Progenitor cell of endocrine pancreas (in vitro differentiated cells): Measurements from ENCODE around the gene HOXB8. TPM values are rescaled to one million over a fixed set of nuclear protein-coding genes. Genes with fewer than 3 reads are reported as not detected.

Experiments
- DNase-seq: peaks from one replicate; pipeline ENCODE4 v3.0.0; 2021; ENCODE audit warnings: low spot score; ENCODE audit not compliant: unreplicated experiment
- H3K27ac Mint-ChIP-seq: 2 replicates; pipeline ENCODE4 v1.8.0; 2021; ENCODE audit warnings: mild to moderate bottlenecking, moderate library complexity, mixed read lengths
- H3K27me3 Mint-ChIP-seq: 2 replicates; pipeline ENCODE4 v1.8.0; 2021; ENCODE audit warnings: mixed read lengths
- H3K36me3 Mint-ChIP-seq: 2 replicates; pipeline ENCODE4 v1.8.0; 2022; ENCODE audit warnings: mixed read lengths; ENCODE audit not compliant: insufficient read depth
- H3K4me1 Mint-ChIP-seq: 2 replicates; pipeline ENCODE4 v1.8.0; 2021; ENCODE audit warnings: low read depth, mixed read lengths
- H3K4me3 Mint-ChIP-seq: 2 replicates; pipeline ENCODE4 v1.8.0; 2021; ENCODE audit warnings: low read depth, mild to moderate bottlenecking, moderate library complexity, mixed read lengths
- H3K9me3 Mint-ChIP-seq: 2 replicates; pipeline ENCODE4 v1.8.0; 2021; ENCODE audit warnings: low read depth, mixed read lengths
- total RNA-seq: library from RNA; stranded (reverse); gene quantifications from 2 replicates; pipeline ENCODE4 v1.2.1, GENCODE V29; 2021
- TF ChIP-seq, protein P1 (sequence below): fragments of 200-600 bp; sonication (generic); IDR thresholded peaks from one replicate; pipeline ENCODE4 v1.5.0; 2021; ENCODE audit warnings: antibody characterized with exemption, mild to moderate bottlenecking; ENCODE audit not compliant: unreplicated experiment

The HOXB8 gene
- total RNA-seq, 1 donor from 2014 or later = 1.1 TPM

DNA sequence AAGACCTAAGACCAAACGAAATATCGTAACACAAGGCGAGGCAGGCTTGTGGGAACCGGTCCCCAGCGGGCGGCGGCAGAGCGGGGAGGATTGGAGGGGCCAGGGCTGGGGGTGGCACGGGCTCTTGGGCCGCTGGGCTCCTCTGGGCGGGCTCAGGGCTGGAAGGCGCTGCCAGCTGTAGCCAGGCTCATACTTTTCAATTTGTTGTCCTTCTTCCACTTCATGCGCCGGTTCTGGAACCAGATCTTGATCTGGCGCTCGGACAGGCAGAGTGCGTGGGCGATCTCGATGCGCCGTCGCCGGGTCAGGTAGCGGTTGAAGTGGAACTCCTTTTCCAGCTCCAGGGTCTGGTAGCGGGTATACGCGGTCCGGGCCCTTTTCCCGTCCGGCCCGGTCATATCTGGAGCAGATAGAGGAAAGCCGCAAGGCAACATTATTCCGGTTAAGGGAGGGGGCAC, 23.0 kb downstream of the HOXB8 start:
- Mint-ChIP-seq H3K36me3 (peaks cover 1% of the 10 kb centered on the region), H3K9me3 (no peaks in the 10 kb centered on the region), H3K4me3 (peak overlapping the region; percentile 45), H3K27me3 (peaks cover 99% of the 10 kb centered on the region), H3K4me1 (peaks cover 2% of the 10 kb centered on the region), H3K27ac (no peak overlapping the region)
- no peak for DNase-seq
- TF ChIP-seq, protein P1, sequence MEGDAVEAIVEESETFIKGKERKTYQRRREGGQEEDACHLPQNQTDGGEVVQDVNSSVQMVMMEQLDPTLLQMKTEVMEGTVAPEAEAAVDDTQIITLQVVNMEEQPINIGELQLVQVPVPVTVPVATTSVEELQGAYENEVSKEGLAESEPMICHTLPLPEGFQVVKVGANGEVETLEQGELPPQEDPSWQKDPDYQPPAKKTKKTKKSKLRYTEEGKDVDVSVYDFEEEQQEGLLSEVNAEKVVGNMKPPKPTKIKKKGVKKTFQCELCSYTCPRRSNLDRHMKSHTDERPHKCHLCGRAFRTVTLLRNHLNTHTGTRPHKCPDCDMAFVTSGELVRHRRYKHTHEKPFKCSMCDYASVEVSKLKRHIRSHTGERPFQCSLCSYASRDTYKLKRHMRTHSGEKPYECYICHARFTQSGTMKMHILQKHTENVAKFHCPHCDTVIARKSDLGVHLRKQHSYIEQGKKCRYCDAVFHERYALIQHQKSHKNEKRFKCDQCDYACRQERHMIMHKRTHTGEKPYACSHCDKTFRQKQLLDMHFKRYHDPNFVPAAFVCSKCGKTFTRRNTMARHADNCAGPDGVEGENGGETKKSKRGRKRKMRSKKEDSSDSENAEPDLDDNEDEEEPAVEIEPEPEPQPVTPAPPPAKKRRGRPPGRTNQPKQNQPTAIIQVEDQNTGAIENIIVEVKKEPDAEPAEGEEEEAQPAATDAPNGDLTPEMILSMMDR = no peak

DNA sequence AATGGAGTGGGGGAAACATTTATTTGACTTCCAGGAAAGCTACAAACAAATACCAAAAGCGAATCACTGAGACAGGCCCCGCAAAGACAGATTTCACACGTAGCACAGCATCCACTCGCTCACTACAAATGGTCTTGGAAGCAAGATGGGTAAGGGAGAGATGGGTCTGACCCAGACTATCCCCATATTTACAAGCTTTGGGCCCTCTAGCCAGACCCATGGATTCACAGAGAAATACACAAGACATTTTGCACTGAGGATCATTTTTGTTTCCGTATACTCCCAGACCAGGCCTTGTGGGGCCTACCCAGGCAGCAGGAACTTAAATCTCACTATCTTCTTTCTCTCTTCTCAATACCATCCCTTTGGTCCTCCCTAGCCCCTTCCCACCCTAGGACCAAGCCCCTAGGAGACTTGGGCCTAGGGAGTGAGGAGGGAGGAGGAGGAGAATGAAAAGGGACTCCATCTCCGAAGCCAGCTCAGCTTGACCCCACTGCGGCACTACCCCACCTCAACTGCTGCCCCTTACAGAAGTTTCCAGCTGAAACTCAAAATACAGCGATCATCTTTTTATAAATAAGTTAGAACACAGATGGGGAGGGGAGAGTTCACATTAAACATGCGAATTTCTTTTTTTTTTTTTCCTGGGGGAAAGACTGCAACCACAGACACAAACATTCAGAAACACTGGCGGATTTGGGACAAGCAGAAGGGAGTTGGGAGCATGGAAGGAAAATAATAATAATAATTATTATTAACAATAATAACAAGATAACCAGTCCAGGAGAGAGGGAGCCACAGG, 23.6 kb downstream of the HOXB8 start:
- no peaks in the 10 kb centered on the region for H3K9me3 Mint-ChIP-seq
- H3K4me1 Mint-ChIP-seq = peaks cover 2% of the 10 kb centered on the region
- DNase-seq = no peak
- H3K4me3 Mint-ChIP-seq = peak overlapping the region; percentile 36
- peak overlapping the region; percentile 43 for H3K27ac Mint-ChIP-seq
- peaks cover 1% of the 10 kb centered on the region for H3K36me3 Mint-ChIP-seq
- TF ChIP-seq, protein P1 = no peak
- H3K27me3 Mint-ChIP-seq = peaks cover 99% of the 10 kb centered on the region

DNA sequence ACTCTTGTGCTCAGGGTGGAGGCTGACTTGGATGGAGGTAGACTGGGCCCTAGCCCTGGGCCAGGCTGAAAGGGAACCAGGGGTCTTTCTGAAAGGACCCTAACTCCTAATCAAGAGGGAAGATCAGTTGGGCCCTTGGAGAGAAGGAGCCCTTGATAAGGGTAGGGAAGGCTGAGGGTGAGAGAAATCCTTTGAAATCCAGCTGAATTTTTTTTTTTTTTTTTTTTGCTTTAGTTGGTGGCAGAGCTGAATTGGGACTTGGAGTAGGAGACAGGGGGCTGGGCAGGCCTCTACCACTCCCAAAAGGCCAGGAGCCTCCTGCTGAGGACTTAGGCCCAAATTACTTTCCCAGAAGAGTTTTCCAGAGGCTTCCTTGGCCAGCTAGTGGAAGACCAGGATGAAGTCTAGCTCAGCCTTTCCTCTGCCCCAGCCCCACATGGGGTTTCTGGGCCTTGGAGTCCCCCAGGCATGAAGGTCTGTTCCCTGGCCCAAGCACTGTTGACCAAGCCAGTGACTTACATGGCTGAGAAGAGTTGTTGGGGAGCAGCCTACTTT, 24.4 kb downstream of the HOXB8 start:
- H3K27ac Mint-ChIP-seq = peak overlapping the region; percentile 79
- H3K4me1 Mint-ChIP-seq = peaks cover 3% of the 10 kb centered on the region
- H3K9me3 Mint-ChIP-seq = no peaks in the 10 kb centered on the region
- H3K4me3 Mint-ChIP-seq = peak overlapping the region; percentile 63
- TF ChIP-seq, protein P1 = no peak
- DNase-seq = no peak
- H3K36me3 Mint-ChIP-seq = peaks cover 1% of the 10 kb centered on the region
- peaks cover 100% of the 10 kb centered on the region for H3K27me3 Mint-ChIP-seq

DNA sequence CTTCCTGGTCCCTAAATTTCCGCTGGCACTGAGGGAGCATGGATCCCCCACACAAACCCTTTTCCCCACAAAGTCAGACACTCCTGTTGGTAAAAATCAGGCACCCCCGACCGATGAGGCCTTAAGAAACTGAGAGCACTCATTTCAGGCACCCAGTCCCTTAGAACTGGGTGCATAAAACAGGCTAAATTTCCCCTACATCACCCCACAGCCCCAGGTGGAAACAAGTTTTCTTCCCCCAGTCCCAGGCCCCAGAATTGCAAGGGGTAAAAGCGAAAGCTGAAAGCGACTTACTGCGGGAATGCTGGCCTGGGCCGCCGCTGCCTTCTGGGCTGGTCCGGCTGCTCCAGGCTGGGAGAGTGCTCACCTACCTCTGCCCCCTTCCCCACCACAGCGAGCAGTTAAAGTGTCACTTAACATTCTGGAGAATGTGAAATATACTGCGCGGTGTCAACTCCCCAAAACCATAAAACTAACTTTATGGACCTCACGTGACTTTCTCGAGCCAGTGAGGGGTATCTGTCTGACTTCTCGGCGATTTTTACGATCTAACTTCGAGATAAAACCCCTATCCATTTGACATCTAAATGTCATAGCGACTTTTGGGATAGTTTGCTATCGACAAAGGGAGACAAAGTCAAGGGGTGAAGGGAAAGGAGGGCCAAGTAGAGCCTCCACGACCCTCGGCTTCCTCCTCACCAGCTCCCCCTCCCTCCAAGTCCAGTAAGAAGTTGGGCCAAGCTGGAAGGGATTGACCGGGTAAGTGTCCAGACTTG, 25.1 kb downstream of the HOXB8 start, which contains the start of gene HOXB3:
HOXB3 (minus strand) TSS at position 411 of the 776 bp plus-strand sequence. CDS start 37,767 bp downstream, outside the sequence.
- Mint-ChIP-seq H3K9me3 (no peaks in the 10 kb centered on the region), H3K36me3 (peaks cover 1% of the 10 kb centered on the region), H3K27me3 (peaks cover 100% of the 10 kb centered on the region), H3K27ac (peak within 1 kb of the TSS; percentile 79), H3K4me3 (peak within 1 kb of the TSS; percentile 63), H3K4me1 (peaks cover 4% of the 10 kb centered on the region)
- TF ChIP-seq, protein P1 = no peak
- DNase-seq = no peak
